Measurements from ENCODE around the gene HPD.
"Not testable (repeated sequence)": the region's sequence is repeated elsewhere in the genome, so short reads cannot be mapped to it uniquely, and the experiment has no call there.

HPD gene

GRCh38 chr12:121792607-121793439, 65.8 kb downstream of the HPD start:
- intact Hi-C loops (cut with DNase I): no loop called here
- peak in 1 of 10 donors; percentile 77 for DNase-seq

- DNase-seq: no peak
- intact Hi-C loops (cut with DNase I): no loop called here
These were observed 66.7 kb downstream of the HPD start for GRCh38 chr12:121791671-121792551.

DNA sequence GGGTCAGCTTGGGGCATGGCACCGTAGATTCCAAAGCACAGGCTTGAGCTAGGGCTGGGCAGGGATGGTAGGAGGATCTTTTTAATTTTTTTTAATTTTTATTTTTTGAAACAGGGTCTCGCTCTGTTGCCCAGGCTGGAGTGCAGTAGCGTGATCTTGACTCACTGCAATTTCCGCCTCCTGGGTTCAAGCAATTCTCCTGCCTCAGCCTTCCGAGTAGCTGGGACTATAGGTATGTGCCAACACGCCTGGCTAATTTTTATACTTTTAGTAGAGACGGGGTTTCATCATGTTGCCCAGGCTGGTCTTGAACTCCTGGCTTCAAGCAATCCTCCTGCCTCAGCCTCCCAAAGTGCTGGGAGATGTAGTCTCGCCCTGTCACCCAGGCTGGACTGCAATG, 67.9 kb downstream of the HPD start:
- intact Hi-C loops (cut with DNase I); DNase-seq: not testable (repeated sequence)

GRCh38 chr12:121789800-121790728, 68.6 kb downstream of the HPD start:
- intact Hi-C loops (cut with DNase I): no loop called here
- no peak for DNase-seq

Data from posterior cingulate gyrus (tissue), 11 donors.